KMS-11 (cell line): Measurements from ENCODE around the gene FOXP3.

ENCODE experiments used
- H2AFZ ChIP-seq: fragments of 200-600 bp; sonication (generic); 2 replicates; pipeline ENCODE4 v1.6.1; 2016; ENCODE audit warnings: antibody characterized with exemption, mixed run types, low read depth
- H3K27ac ChIP-seq: fragments of 200-600 bp; sonication (generic); 2 replicates; pipeline ENCODE4 v1.6.1; 2016; ENCODE audit warnings: mild to moderate bottlenecking, mixed run types
- H3K27me3 ChIP-seq: fragments of 200-600 bp; sonication (generic); 2 replicates; pipeline ENCODE4 v1.6.1; 2017; ENCODE audit warnings: mild to moderate bottlenecking, low read depth, mixed run types, moderate library complexity; ENCODE audit not compliant: insufficient read depth
- H3K36me3 ChIP-seq: fragments of 200-600 bp; sonication (generic); 2 replicates; pipeline ENCODE4 v1.6.1; 2017; ENCODE audit warnings: mild to moderate bottlenecking, mixed run types; ENCODE audit not compliant: insufficient read depth
- H3K4me1 ChIP-seq: fragments of 200-600 bp; sonication (generic); 2 replicates; pipeline ENCODE4 v1.6.1; 2016; ENCODE audit warnings: mild to moderate bottlenecking, low read depth, mixed run types; ENCODE audit not compliant: poor library complexity, severe bottlenecking
- H3K4me2 ChIP-seq: fragments of 200-600 bp; sonication (generic); 2 replicates; pipeline ENCODE4 v1.7.0; 2016; ENCODE audit warnings: mild to moderate bottlenecking, mixed run types
- H3K4me3 ChIP-seq: fragments of 200-600 bp; sonication (generic); IDR thresholded peaks from 2 replicates; pipeline ENCODE4 v1.6.1; 2017; ENCODE audit warnings: low read depth, low read length, mixed read lengths; ENCODE audit not compliant: insufficient read depth
- H3K79me2 ChIP-seq: fragments of 200-600 bp; sonication (generic); 2 replicates; pipeline ENCODE4 v1.6.1; 2016; ENCODE audit warnings: low read depth, mixed run types; ENCODE audit not compliant: insufficient read depth
- H3K9ac ChIP-seq: fragments of 200-600 bp; sonication (generic); 2 replicates; pipeline ENCODE4 v1.6.1; 2016; ENCODE audit warnings: mild to moderate bottlenecking, mixed run types
- H4K20me1 ChIP-seq: fragments of 200-600 bp; sonication (generic); 2 replicates; pipeline ENCODE4 v1.6.1; 2016; ENCODE audit warnings: mild to moderate bottlenecking, mixed run types; ENCODE audit not compliant: insufficient read depth
- TF ChIP-seq, protein P1 (sequence below): fragments of 200-600 bp; sonication (generic); conservative IDR thresholded peaks from 2 replicates; pipeline ENCODE4 v1.6.1; 2017; ENCODE audit warnings: low read depth, mild to moderate bottlenecking, antibody characterized with exemption, low read length, moderate library complexity, mixed read lengths

FOXP3 gene

DNA sequence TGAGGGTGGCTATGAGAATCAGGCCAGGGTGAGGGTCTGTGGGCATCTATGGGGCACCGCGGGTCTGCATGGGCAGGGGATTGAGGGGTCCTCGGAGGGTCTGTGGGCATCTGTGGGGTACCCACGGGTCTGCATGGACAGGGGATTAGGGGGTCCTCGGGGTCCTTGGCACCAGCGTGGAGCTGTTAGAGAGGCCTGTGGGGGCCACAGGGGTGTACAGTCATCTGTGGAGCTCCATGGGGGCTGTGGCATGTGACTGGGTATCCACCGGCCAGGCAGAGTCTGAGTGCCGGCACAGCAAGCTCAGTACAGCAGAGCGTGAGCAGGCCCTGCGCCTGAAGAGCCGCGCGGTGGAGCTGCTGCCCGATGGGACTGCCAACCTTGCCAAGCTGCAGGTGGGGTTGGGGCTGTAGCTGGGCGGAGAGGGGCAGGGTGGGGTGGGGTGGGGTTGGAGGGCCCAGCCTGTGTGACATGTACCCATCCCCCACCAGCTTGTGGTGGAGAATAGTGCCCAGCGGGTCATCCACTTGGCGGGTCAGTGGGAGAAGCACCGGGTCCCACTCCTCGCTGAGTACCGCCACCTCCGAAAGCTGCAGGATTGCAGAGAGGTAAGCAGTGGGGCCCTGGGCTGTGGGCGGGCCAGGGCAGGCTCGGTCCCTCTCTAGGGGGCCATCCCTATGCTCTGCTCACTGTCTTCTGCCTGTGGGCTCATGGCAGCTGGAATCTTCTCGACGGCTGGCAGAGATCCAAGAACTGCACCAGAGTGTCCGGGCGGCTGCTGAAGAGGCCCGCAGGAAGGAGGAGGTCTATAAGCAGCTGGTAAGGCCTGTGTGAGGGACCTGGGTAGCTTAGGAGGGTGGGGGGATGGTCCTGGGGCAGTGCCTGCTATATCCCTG is 16.3 kb downstream of the FOXP3 start:
- H4K20me1 ChIP-seq: no peaks in the 10 kb centered on the region
- H3K9ac ChIP-seq: no peak overlapping the region
- no peaks in the 10 kb centered on the region for H3K4me1 ChIP-seq
- H3K36me3 ChIP-seq: no peaks in the 10 kb centered on the region
- H3K4me3 ChIP-seq: no peak overlapping the region
- H3K27me3 ChIP-seq: no peaks in the 10 kb centered on the region
- H3K27ac ChIP-seq: no peak overlapping the region
- TF ChIP-seq, protein P1, sequence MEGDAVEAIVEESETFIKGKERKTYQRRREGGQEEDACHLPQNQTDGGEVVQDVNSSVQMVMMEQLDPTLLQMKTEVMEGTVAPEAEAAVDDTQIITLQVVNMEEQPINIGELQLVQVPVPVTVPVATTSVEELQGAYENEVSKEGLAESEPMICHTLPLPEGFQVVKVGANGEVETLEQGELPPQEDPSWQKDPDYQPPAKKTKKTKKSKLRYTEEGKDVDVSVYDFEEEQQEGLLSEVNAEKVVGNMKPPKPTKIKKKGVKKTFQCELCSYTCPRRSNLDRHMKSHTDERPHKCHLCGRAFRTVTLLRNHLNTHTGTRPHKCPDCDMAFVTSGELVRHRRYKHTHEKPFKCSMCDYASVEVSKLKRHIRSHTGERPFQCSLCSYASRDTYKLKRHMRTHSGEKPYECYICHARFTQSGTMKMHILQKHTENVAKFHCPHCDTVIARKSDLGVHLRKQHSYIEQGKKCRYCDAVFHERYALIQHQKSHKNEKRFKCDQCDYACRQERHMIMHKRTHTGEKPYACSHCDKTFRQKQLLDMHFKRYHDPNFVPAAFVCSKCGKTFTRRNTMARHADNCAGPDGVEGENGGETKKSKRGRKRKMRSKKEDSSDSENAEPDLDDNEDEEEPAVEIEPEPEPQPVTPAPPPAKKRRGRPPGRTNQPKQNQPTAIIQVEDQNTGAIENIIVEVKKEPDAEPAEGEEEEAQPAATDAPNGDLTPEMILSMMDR: no peak
- H3K79me2 ChIP-seq: no peaks in the 10 kb centered on the region
- H3K4me2 ChIP-seq: no peak overlapping the region
- no peak overlapping the region for H2AFZ ChIP-seq

DNA sequence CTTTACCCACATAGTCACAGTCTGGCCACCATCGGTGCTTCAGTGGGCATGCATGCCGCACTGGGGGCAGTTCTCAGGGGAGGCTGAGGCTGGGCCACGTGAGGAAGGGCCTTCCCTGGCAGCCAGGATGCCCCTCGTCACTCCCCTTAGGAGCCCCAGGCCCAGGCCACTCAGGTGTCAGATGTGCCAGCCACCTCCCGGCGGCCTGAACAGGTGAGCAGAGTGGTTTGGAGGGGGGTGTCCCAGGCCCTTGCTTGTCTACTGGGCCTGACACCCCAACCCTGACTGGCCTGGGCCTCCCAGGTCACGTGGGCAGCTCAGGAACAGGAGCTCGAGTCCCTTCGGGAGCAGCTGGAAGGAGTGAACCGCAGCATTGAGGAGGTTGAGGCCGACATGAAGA is 17.2 kb downstream of the FOXP3 start:
- Histone ChIP-seq H4K20me1 (no peaks in the 10 kb centered on the region), H3K4me2 (no peak overlapping the region), H3K4me3 (no peak overlapping the region), H2AFZ (no peak overlapping the region), H3K36me3 (no peaks in the 10 kb centered on the region), H3K27ac (no peak overlapping the region), H3K4me1 (no peaks in the 10 kb centered on the region), H3K79me2 (no peaks in the 10 kb centered on the region), H3K27me3 (no peaks in the 10 kb centered on the region), H3K9ac (no peak overlapping the region)
- TF ChIP-seq, protein P1: no peak

DNA sequence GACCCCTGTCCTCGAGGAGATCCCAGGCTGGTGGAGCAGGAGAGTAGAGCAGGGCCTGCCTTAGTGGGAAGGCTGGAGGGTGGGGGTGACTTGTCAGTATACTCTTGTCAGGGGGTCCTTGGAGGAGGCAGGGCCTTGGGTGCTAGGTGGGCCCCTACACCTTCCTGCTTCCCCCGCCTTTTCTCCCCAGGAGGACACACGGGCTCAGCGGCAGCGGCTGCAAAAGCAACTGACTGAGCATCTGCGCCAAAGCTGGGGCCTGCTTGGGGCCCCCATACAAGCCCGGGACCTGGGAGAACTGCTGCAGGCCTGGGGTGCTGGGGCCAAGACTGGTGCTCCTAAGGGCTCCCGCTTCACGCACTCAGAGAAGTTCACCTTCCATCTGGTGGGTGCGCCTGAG is 18.0 kb downstream of the FOXP3 start:
- Histone ChIP-seq H4K20me1 (no peaks in the 10 kb centered on the region), H3K9ac (no peak overlapping the region), H3K79me2 (no peaks in the 10 kb centered on the region), H3K4me3 (no peak overlapping the region), H3K4me2 (no peak overlapping the region), H2AFZ (no peak overlapping the region), H3K36me3 (no peaks in the 10 kb centered on the region), H3K27ac (no peak overlapping the region), H3K4me1 (no peaks in the 10 kb centered on the region), H3K27me3 (no peaks in the 10 kb centered on the region)
- TF ChIP-seq, protein P1: no peak

DNA sequence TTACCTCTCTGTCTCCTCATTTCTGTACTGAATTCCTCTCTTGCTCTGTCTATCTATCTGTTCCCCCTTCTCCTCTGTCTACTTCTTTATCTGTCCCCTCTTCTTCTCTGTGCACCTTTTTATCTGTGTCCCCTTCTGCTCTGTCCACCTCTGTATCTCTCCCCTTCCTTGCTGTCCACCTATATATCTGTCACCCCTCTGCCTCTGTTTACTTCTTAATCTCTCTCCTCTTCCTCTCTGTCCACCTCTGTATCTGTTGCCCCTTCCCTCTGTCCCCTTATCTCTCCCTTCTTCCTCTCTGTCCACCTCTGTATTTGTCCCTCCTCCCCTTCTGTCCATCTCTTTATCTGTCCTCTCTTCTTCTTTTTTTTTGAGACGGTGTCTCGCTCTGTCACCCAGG is 20.3 kb downstream of the FOXP3 start:
- no peaks in the 10 kb centered on the region for H3K79me2 ChIP-seq
- H3K27ac ChIP-seq: no peak overlapping the region
- H4K20me1 ChIP-seq: no peaks in the 10 kb centered on the region
- H3K4me2 ChIP-seq: no peak overlapping the region
- no peaks in the 10 kb centered on the region for H3K36me3 ChIP-seq
- H3K4me1 ChIP-seq: no peaks in the 10 kb centered on the region
- TF ChIP-seq, protein P1: no peak
- H3K27me3 ChIP-seq: no peaks in the 10 kb centered on the region
- no peak overlapping the region for H3K4me3 ChIP-seq
- H3K9ac ChIP-seq: no peak overlapping the region
- H2AFZ ChIP-seq: no peak overlapping the region
